Liver (tissue), 3 donors: Measurements from ENCODE around the gene PCNX2.

ENCODE experiments used
- EGR1 ChIP-seq, 2 donors: IDR thresholded peaks; 2 replicates each; pipeline ENCODE4 v1.6.1; 2016 to 2018; ENCODE audit warnings: antibody characterized with exemption in 2 of 2, low read depth in 2 of 2
- FOXA1 ChIP-seq: IDR thresholded peaks from 2 replicates; pipeline ENCODE4 v1.6.1; 2016; ENCODE audit warnings: antibody characterized with exemption
- GABPA ChIP-seq, 2 donors: IDR thresholded peaks in 1 of 2; conservative IDR thresholded peaks in 1 of 2; 2 replicates each; pipeline ENCODE4 v1.6.1; 2016; ENCODE audit warnings: antibody characterized with exemption in 2 of 2, mild to moderate bottlenecking in 1 of 2, moderate library complexity in 1 of 2
- JUND ChIP-seq, 2 donors: IDR thresholded peaks; 2 replicates each; pipeline ENCODE4 v1.6.1; 2016; ENCODE audit warnings: antibody characterized with exemption in 2 of 2
- RAD21 ChIP-seq, 2 donors: IDR thresholded peaks; 2 replicates each; pipeline ENCODE4 v1.6.1; 2016; ENCODE audit warnings: antibody characterized with exemption in 2 of 2, mild to moderate bottlenecking in 2 of 2
- RXRA ChIP-seq, 2 donors: IDR thresholded peaks; 2 replicates each; pipeline ENCODE4 v1.6.1; 2017 to 2018; ENCODE audit warnings: antibody characterized with exemption in 2 of 2, mild to moderate bottlenecking in 1 of 2
- TAF1 ChIP-seq: conservative IDR thresholded peaks from 2 replicates; pipeline ENCODE4 v1.6.1; 2016; ENCODE audit warnings: antibody characterized with exemption, mild to moderate bottlenecking
- TF ChIP-seq, protein P1 (sequence below): IDR thresholded peaks from 2 replicates; pipeline ENCODE4 v1.6.1; 2016; ENCODE audit warnings: antibody characterized with exemption, mild to moderate bottlenecking
- TF ChIP-seq, protein P2 (sequence below): fragments of 150-350 bp; IDR thresholded peaks from 2 replicates; pipeline ENCODE4 v1.5.1; 2017; ENCODE audit warnings: improper control_type of control experiment, low read depth, low read length; ENCODE audit not compliant: missing input control
- TF ChIP-seq, protein P3 (sequence below): IDR thresholded peaks from 2 replicates; pipeline ENCODE4 v1.6.1; 2016; ENCODE audit warnings: antibody characterized with exemption
- donor health status: healthy.
- donor health status: healthy.

DNA sequence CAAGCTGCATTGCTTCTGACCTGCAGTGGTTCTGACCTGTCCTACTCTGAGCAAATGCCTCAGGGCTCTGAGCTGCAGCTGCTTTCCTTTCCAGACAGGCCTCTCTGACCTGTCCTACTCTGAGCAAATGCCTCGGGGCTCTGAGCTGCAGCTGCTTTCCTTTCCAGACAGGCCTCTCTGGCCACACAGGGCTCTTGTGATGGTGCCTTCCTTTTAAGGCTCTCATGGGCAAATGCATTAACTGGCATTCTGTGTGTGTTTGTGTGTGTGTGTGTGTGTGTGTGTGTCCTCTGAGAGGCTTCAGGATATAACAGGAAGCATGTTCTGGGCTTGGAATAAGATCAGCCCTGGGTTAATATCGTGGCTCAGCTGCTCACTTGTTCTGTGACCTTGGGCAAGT is 213.8 kb downstream of the PCNX2 start:
- no peak for TF ChIP-seq TAF1
- TF ChIP-seq, protein P1, sequence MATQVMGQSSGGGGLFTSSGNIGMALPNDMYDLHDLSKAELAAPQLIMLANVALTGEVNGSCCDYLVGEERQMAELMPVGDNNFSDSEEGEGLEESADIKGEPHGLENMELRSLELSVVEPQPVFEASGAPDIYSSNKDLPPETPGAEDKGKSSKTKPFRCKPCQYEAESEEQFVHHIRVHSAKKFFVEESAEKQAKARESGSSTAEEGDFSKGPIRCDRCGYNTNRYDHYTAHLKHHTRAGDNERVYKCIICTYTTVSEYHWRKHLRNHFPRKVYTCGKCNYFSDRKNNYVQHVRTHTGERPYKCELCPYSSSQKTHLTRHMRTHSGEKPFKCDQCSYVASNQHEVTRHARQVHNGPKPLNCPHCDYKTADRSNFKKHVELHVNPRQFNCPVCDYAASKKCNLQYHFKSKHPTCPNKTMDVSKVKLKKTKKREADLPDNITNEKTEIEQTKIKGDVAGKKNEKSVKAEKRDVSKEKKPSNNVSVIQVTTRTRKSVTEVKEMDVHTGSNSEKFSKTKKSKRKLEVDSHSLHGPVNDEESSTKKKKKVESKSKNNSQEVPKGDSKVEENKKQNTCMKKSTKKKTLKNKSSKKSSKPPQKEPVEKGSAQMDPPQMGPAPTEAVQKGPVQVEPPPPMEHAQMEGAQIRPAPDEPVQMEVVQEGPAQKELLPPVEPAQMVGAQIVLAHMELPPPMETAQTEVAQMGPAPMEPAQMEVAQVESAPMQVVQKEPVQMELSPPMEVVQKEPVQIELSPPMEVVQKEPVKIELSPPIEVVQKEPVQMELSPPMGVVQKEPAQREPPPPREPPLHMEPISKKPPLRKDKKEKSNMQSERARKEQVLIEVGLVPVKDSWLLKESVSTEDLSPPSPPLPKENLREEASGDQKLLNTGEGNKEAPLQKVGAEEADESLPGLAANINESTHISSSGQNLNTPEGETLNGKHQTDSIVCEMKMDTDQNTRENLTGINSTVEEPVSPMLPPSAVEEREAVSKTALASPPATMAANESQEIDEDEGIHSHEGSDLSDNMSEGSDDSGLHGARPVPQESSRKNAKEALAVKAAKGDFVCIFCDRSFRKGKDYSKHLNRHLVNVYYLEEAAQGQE: no peak
- TF ChIP-seq, protein P2, sequence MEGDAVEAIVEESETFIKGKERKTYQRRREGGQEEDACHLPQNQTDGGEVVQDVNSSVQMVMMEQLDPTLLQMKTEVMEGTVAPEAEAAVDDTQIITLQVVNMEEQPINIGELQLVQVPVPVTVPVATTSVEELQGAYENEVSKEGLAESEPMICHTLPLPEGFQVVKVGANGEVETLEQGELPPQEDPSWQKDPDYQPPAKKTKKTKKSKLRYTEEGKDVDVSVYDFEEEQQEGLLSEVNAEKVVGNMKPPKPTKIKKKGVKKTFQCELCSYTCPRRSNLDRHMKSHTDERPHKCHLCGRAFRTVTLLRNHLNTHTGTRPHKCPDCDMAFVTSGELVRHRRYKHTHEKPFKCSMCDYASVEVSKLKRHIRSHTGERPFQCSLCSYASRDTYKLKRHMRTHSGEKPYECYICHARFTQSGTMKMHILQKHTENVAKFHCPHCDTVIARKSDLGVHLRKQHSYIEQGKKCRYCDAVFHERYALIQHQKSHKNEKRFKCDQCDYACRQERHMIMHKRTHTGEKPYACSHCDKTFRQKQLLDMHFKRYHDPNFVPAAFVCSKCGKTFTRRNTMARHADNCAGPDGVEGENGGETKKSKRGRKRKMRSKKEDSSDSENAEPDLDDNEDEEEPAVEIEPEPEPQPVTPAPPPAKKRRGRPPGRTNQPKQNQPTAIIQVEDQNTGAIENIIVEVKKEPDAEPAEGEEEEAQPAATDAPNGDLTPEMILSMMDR: no peak
- TF ChIP-seq JUND (IDR thresholded peaks at IDR 0.05): no peak
- TF ChIP-seq RXRA (IDR thresholded peaks at IDR 0.05): no peak
- no peak for TF ChIP-seq RAD21 (IDR thresholded peaks at IDR 0.05)
- no peak for TF ChIP-seq FOXA1
- TF ChIP-seq, protein P3, sequence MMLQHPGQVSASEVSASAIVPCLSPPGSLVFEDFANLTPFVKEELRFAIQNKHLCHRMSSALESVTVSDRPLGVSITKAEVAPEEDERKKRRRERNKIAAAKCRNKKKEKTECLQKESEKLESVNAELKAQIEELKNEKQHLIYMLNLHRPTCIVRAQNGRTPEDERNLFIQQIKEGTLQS: no peak
- no peak for TF ChIP-seq EGR1 (IDR thresholded peaks at IDR 0.05; ENCODE audit: low read depth in 2 of 2)
- TF ChIP-seq GABPA (IDR thresholded peaks at IDR 0.05 in 1 of 2, conservative IDR thresholded peaks at IDR 0.05 in 1 of 2): no peak
